ENCODE data around the gene DIPK1B. TPM values are rescaled to one million over a fixed set of nuclear protein-coding genes. Genes with fewer than 3 reads are reported as not detected.
A peak's percentile ranks its signal among the peaks of the same experiment; 100 is the strongest.

The DIPK1B gene
- total RNA-seq, 1 donor from 2014 or later, result 60.5 TPM

DNA sequence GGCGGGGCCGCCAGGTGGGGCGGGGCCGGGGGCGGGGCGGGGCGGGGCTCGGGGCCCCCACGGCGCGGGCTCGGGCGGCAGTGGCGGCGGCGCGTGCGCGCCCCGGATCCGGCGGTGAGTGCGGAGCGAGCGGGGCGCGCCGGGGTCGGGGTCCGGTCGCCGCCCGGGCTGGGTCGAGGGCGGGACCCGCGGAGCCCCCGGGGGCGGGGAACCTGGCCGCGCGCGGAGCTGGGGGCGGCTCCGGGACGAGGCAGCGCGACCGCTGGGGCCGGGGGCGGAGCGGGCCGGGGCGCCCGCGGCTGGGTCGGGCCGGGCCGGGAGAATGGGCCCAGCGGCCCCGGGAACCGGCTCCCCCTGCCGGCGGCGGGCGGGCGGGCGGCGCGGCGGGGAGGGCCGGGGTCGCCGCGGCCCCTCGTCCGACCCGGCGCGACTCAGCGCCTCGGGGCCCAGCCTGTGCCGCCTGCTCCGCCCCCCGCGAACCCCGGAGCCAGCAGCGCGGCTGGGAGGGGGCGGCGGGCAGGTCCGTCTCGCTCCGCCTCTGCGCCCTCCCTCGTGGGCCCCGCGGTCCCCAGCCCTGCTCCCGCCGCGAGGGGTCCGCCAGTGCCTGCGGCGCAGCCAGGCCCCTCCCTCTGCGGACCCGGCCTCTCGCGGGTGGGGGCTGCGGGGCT, 46.5 kb upstream of the DIPK1B start:
- Mint-ChIP-seq H3K36me3 (no peaks in the 10 kb centered on the region), H3K27me3 (ENCODE audit: low read depth) (no peaks in the 10 kb centered on the region), H3K4me3 (no peak overlapping the region), H3K27ac (no peak overlapping the region), H3K9me3 (no peaks in the 10 kb centered on the region), H3K4me1 (peaks cover 9% of the 10 kb centered on the region)
- TF ChIP-seq, protein P1, sequence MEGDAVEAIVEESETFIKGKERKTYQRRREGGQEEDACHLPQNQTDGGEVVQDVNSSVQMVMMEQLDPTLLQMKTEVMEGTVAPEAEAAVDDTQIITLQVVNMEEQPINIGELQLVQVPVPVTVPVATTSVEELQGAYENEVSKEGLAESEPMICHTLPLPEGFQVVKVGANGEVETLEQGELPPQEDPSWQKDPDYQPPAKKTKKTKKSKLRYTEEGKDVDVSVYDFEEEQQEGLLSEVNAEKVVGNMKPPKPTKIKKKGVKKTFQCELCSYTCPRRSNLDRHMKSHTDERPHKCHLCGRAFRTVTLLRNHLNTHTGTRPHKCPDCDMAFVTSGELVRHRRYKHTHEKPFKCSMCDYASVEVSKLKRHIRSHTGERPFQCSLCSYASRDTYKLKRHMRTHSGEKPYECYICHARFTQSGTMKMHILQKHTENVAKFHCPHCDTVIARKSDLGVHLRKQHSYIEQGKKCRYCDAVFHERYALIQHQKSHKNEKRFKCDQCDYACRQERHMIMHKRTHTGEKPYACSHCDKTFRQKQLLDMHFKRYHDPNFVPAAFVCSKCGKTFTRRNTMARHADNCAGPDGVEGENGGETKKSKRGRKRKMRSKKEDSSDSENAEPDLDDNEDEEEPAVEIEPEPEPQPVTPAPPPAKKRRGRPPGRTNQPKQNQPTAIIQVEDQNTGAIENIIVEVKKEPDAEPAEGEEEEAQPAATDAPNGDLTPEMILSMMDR (IDR thresholded peaks at IDR 0.05; ENCODE audit: unreplicated experiment), result no peak
- DNase-seq (ENCODE audit: low spot score in 2 of 2, unreplicated experiment in 2 of 2), result no peak

DNA sequence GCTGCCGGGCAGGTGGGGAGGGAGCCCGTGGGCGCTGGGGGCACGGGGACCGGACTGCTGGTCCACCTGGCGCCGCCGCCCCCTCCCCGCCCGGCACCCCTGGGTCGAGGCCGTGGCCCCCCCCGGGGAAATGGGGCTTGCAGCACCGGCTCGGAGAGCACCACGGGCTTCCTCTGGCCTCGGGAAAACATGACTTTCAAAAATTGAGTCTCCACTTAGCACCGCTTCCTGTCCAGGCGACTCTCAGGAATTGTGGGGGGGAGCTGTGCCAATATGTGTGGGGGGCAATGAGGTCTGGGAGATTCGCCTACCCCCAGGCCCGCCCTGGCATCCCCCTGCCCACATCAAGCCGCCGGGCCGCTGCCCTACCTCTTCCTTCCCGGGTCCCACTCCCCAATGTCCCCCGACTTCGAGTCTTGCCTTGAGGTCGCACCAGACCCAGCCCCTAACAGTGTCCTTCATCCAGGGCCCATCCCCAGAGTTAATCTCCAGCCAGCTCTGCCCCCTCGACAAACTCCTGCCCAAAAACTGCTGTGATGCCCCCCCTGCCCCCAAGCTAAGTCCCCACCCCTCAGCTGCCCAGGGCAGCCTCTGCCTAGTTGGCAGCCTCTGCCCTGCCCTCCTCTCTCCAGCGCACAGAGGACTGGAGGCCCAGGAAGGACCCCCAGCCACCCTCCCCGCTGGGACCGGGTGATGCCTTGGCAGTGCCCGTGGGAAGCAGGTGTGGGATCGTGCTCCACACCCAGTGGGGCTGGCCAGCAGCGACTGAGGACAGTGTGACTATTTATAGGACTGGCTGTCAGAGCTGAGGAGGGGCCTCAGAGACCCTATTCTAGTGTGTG, 45.8 kb upstream of the DIPK1B start:
- Mint-ChIP-seq H3K27me3 (ENCODE audit: low read depth) (no peaks in the 10 kb centered on the region), H3K4me1 (peaks cover 9% of the 10 kb centered on the region), H3K4me3 (peak overlapping the region; percentile 57), H3K36me3 (no peaks in the 10 kb centered on the region), H3K27ac (peak overlapping the region; percentile 12), H3K9me3 (no peaks in the 10 kb centered on the region)
- no peak for DNase-seq (ENCODE audit: low spot score in 2 of 2, unreplicated experiment in 2 of 2)
- TF ChIP-seq, protein P1 (IDR thresholded peaks at IDR 0.05; ENCODE audit: unreplicated experiment), result no peak

DNA sequence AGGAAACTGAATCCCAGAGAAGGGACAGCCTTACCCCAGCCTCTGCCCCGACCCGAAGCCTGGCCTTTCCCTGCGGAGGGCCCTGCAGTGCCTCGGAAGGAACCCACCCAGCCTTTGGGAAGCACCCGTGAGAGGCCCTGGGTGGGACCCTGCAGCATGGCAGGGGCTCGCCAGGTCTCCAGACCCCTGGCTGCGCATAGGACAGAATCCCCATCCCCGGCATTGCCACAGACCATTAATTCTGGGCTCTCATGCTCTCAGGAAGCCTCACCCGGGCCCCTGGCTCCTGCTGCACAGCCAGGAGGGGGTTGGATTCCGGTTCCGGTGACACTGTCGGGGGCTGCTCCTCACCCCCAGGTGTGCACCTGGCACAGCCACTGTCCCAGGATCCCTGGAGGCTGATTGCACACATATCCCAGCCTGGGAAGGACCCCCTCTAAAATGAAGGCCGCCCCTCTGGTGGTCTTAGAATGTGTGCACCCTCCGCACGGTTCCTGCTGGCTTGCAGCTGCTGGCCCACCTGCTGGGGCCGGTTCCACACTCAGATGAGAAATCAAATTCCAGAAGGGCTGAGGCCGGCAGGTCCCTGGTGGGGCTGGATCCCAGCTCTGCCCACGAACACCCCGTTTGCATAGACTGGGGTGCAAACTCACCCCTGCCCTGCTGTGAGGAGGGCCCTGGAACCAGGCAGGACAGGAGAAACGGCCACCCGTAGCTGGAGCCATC, 45.0 kb upstream of the DIPK1B start:
- H3K4me1 Mint-ChIP-seq, result peaks cover 9% of the 10 kb centered on the region
- no peaks in the 10 kb centered on the region for H3K9me3 Mint-ChIP-seq
- TF ChIP-seq, protein P1 (IDR thresholded peaks at IDR 0.05; ENCODE audit: unreplicated experiment), result no peak
- no peaks in the 10 kb centered on the region for H3K36me3 Mint-ChIP-seq
- no peak overlapping the region for H3K27ac Mint-ChIP-seq
- no peak overlapping the region for H3K4me3 Mint-ChIP-seq
- no peaks in the 10 kb centered on the region for H3K27me3 Mint-ChIP-seq (ENCODE audit: low read depth)
- no peak for DNase-seq (ENCODE audit: low spot score in 2 of 2, unreplicated experiment in 2 of 2)

DNA sequence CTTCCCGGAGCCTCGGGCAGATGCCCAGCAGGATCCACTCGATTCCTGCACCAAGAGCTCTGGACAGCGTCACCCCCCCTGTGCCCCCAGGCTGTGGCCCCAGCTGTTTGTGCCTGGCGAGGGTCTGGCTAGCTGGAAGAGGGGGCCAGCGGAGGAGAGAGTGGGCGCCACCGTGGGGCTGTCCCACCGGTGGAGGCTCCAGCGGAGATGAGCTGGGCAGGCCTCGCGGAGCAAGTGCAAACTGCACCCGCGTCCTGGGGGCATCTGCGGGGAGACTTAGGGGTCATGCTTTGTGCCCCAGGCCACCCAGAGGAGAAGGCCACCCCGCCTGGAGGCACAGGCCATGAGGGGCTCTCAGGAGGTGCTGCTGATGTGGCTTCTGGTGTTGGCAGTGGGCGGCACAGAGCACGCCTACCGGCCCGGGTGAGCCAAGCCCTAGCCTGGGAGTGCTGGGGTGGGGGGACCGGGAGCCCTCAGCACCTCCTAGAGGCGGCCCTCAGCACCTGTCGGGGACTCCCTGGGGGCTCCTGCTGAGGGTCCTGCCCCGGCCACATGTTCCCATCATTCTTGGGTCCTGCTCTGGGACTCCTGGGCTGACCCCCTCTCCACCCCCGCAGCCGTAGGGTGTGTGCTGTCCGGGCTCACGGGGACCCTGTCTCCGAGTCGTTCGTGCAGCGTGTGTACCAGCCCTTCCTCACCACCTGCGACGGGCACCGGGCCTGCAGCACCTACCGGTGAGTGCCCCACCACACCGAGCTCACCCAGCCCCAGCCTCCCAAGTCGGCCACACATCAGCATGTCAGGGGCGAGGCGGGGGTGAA, 44.2 kb upstream of the DIPK1B start:
- Mint-ChIP-seq H3K27ac (no peak overlapping the region), H3K27me3 (ENCODE audit: low read depth) (no peaks in the 10 kb centered on the region)

More for the DNA sequence above, 44.2 kb upstream of the DIPK1B start:
- Mint-ChIP-seq H3K36me3 (no peaks in the 10 kb centered on the region), H3K4me1 (peaks cover 9% of the 10 kb centered on the region), H3K9me3 (no peaks in the 10 kb centered on the region), H3K4me3 (no peak overlapping the region)
- TF ChIP-seq, protein P1 (IDR thresholded peaks at IDR 0.05; ENCODE audit: unreplicated experiment), result no peak
- DNase-seq (ENCODE audit: low spot score in 2 of 2, unreplicated experiment in 2 of 2), result no peak

All from mesothelial cell of epicardium (in vitro differentiated cells).